Astrocyte (in vitro differentiated cells and primary cell): ENCODE data around the gene REC114. TPM values are rescaled to one million over a fixed set of nuclear protein-coding genes. Genes with fewer than 3 reads are reported as not detected.

Source experiments
- DNase-seq: peaks from one replicate; pipeline ENCODE4 v3.0.0-alpha.2; 2010; ENCODE audit warnings: low read depth
- FAIRE-seq: peaks from 2 replicates; lab custom pipeline; 2011; peaks lifted over from hg19 to GRCh38; lab: Jason Lieb, UNC
- H2AFZ ChIP-seq: 2 replicates; pipeline ENCODE4 v1.6.0; 2012; ENCODE audit warnings: low read depth, low read length, inconsistent platforms
- H3K27ac ChIP-seq: 2 replicates; pipeline ENCODE4 v1.5.1; 2011; ENCODE audit warnings: low read depth, low read length, inconsistent platforms
- H3K27me3 ChIP-seq: 2 replicates; pipeline ENCODE4 v1.6.0; 2011; ENCODE audit warnings: low read length, inconsistent platforms; ENCODE audit not compliant: insufficient read depth
- H3K36me3 ChIP-seq: 2 replicates; pipeline ENCODE4 v1.5.1; 2011; ENCODE audit warnings: low read length, inconsistent platforms; ENCODE audit not compliant: insufficient read depth
- H3K4me1 ChIP-seq: 2 replicates; pipeline ENCODE4 v1.5.1; 2011; ENCODE audit warnings: low read length, inconsistent platforms; ENCODE audit not compliant: insufficient read depth
- H3K4me2 ChIP-seq: 2 replicates; pipeline ENCODE4 v1.6.0; 2012; ENCODE audit warnings: low read length, inconsistent platforms
- H3K4me3 ChIP-seq: 2 replicates; pipeline ENCODE4 v1.5.1; 2011; ENCODE audit warnings: low read depth, mild to moderate bottlenecking, low read length, inconsistent platforms; ENCODE audit not compliant: insufficient read depth
- H3K79me2 ChIP-seq: 2 replicates; pipeline ENCODE4 v1.6.0; 2012; ENCODE audit warnings: mild to moderate bottlenecking, low read length, inconsistent platforms; ENCODE audit not compliant: insufficient read depth
- H3K9ac ChIP-seq: 2 replicates; pipeline ENCODE4 v1.6.0; 2012; ENCODE audit warnings: mild to moderate bottlenecking, low read length, inconsistent platforms
- H3K9me3 ChIP-seq: 2 replicates; pipeline ENCODE4 v1.5.1; 2012; ENCODE audit warnings: low read depth, mild to moderate bottlenecking, low read length, inconsistent platforms; ENCODE audit not compliant: insufficient read depth
- H4K20me1 ChIP-seq: 2 replicates; pipeline ENCODE4 v1.6.0; 2012; ENCODE audit warnings: low read length, inconsistent platforms; ENCODE audit not compliant: insufficient read depth
- H3K27ac Mint-ChIP-seq: one replicate; pipeline ENCODE4 v1.8.0; 2021; ENCODE audit warnings: mild to moderate bottlenecking, mixed read lengths; ENCODE audit not compliant: unreplicated experiment
- H3K27me3 Mint-ChIP-seq: one replicate; pipeline ENCODE4 v1.8.0; 2021; ENCODE audit warnings: low read depth, mixed read lengths; ENCODE audit not compliant: unreplicated experiment
- H3K36me3 Mint-ChIP-seq: one replicate; pipeline ENCODE4 v1.8.0; 2021; ENCODE audit warnings: low read depth, mixed read lengths; ENCODE audit not compliant: unreplicated experiment
- H3K4me1 Mint-ChIP-seq: one replicate; pipeline ENCODE4 v1.8.0; 2021; ENCODE audit warnings: low read depth, mixed read lengths; ENCODE audit not compliant: unreplicated experiment
- H3K4me3 Mint-ChIP-seq: one replicate; pipeline ENCODE4 v1.8.0; 2021; ENCODE audit warnings: mild to moderate bottlenecking, moderate library complexity, mixed read lengths; ENCODE audit not compliant: unreplicated experiment
- H3K9me3 Mint-ChIP-seq: one replicate; pipeline ENCODE4 v1.8.0; 2021; ENCODE audit warnings: mild to moderate bottlenecking, mixed read lengths; ENCODE audit not compliant: unreplicated experiment
- CTCF ChIP-seq: IDR thresholded peaks from 2 replicates; pipeline ENCODE4 v1.5.1; 2011; ENCODE audit warnings: low read depth, mild to moderate bottlenecking, inconsistent platforms, low read length, moderate library complexity; ENCODE audit not compliant: insufficient read depth
- EZH2 ChIP-seq: IDR thresholded peaks from 2 replicates; pipeline ENCODE4 v1.6.1; 2012; ENCODE audit warnings: mild to moderate bottlenecking, low read length, inconsistent platforms; ENCODE audit not compliant: insufficient read depth
- total RNA-seq: library from RNA; stranded (reverse); gene quantifications from 2 replicates; pipeline ENCODE4 v1.2.1, GENCODE V29; 2021

Gene REC114
- total RNA-seq, 1 donor from 2014 or later, result not detected

GRCh38 chr15:73604477-73604876 lies 161.5 kb downstream of the REC114 start:
- FAIRE-seq, result no peak
- no peaks in the 10 kb centered on the region for H3K36me3 ChIP-seq

GRCh38 chr15:73605759-73606436 lies 162.9 kb downstream of the REC114 start:
- peaks cover 5% of the 10 kb centered on the region for H3K36me3 Mint-ChIP-seq
- H3K79me2 ChIP-seq, result peaks cover 98% of the 10 kb centered on the region
- H3K9me3 ChIP-seq, result no peaks in the 10 kb centered on the region
- no peaks in the 10 kb centered on the region for H3K27me3 Mint-ChIP-seq
- H3K4me1 Mint-ChIP-seq, result peaks cover 48% of the 10 kb centered on the region
- H3K27me3 ChIP-seq, result no peaks in the 10 kb centered on the region
- peak overlapping the region; percentile 60 for H3K27ac Mint-ChIP-seq
- no peak overlapping the region for H3K4me3 Mint-ChIP-seq
- TF ChIP-seq EZH2, result no peak
- TF ChIP-seq CTCF, result no peak
- no peaks in the 10 kb centered on the region for H3K36me3 ChIP-seq
- no peak overlapping the region for H3K27ac ChIP-seq
- peaks cover 100% of the 10 kb centered on the region for H4K20me1 ChIP-seq
- H3K4me1 ChIP-seq, result peaks cover 28% of the 10 kb centered on the region
- FAIRE-seq (no peak), DNase-seq (no peak)
- no peaks in the 10 kb centered on the region for H3K9me3 Mint-ChIP-seq
- no peak overlapping the region for H3K4me2 ChIP-seq
- H3K9ac ChIP-seq, result no peak overlapping the region
- H3K4me3 ChIP-seq, result no peak overlapping the region
- no peak overlapping the region for H2AFZ ChIP-seq

More at GRCh38 chr15:73604477-73604876, 161.5 kb downstream of the REC114 start:
- no peak overlapping the region for H3K27ac ChIP-seq
- no peaks in the 10 kb centered on the region for H3K27me3 ChIP-seq
- Mint-ChIP-seq H3K27me3 (no peaks in the 10 kb centered on the region), H3K4me3 (peak overlapping the region; percentile 24), H3K4me1 (peaks cover 47% of the 10 kb centered on the region), H3K9me3 (no peaks in the 10 kb centered on the region), H3K36me3 (peaks cover 7% of the 10 kb centered on the region), H3K27ac (no peak overlapping the region)
- no peak for DNase-seq
- H3K4me1 ChIP-seq, result peaks cover 37% of the 10 kb centered on the region
- H2AFZ ChIP-seq, result no peak overlapping the region
- H3K79me2 ChIP-seq, result peaks cover 98% of the 10 kb centered on the region
- no peak overlapping the region for H3K4me2 ChIP-seq
- no peak overlapping the region for H3K4me3 ChIP-seq
- no peak for TF ChIP-seq CTCF
- TF ChIP-seq EZH2, result no peak
- peaks cover 99% of the 10 kb centered on the region for H4K20me1 ChIP-seq
- H3K9ac ChIP-seq, result no peak overlapping the region
- no peaks in the 10 kb centered on the region for H3K9me3 ChIP-seq

GRCh38 chr15:73607405-73607804 lies 164.4 kb downstream of the REC114 start:
- no peak overlapping the region for H2AFZ ChIP-seq
- no peak overlapping the region for H3K27ac ChIP-seq
- H3K27ac Mint-ChIP-seq, result no peak overlapping the region
- H3K4me1 Mint-ChIP-seq, result peaks cover 48% of the 10 kb centered on the region
- H3K4me3 Mint-ChIP-seq, result no peak overlapping the region
- peaks cover 13% of the 10 kb centered on the region for H3K4me1 ChIP-seq
- H3K4me3 ChIP-seq, result no peak overlapping the region
- DNase-seq (no peak), FAIRE-seq (no peak)
- no peaks in the 10 kb centered on the region for H3K36me3 ChIP-seq
- H3K9me3 Mint-ChIP-seq, result no peaks in the 10 kb centered on the region
- H3K9me3 ChIP-seq, result no peaks in the 10 kb centered on the region
- TF ChIP-seq CTCF (no peak), EZH2 (no peak)
- no peaks in the 10 kb centered on the region for H3K27me3 ChIP-seq
- H4K20me1 ChIP-seq, result peaks cover 100% of the 10 kb centered on the region
- H3K27me3 Mint-ChIP-seq, result no peaks in the 10 kb centered on the region
- no peak overlapping the region for H3K4me2 ChIP-seq
- H3K79me2 ChIP-seq, result peaks cover 99% of the 10 kb centered on the region
- H3K9ac ChIP-seq, result no peak overlapping the region
- peaks cover 5% of the 10 kb centered on the region for H3K36me3 Mint-ChIP-seq
